Esophagus squamous epithelium (tissue), 4 donors: ENCODE data around the gene CYSTM1.

ENCODE experiments used
- CTCF ChIP-seq, 6 experiments: fragments of 450-650 bp in 4 of 6; fragments of 200-600 bp in 2 of 6; sonication (generic) in 2 of 6; IDR thresholded peaks; one replicate each; pipeline ENCODE4 v1.5.1; 2016 to 2019; ENCODE audit warnings: antibody characterized with exemption in 6 of 6, mild to moderate bottlenecking in 4 of 6, moderate library complexity in 4 of 6
- POLR2A ChIP-seq, 4 donors: fragments of 450-650 bp; IDR thresholded peaks; one replicate each; pipeline ENCODE4 v1.6.1; 2017; ENCODE audit warnings: antibody characterized with exemption in 4 of 4, mild to moderate bottlenecking in 4 of 4, moderate library complexity in 3 of 4

- TF ChIP-seq CTCF (IDR thresholded peaks at IDR 0.05): no peak
- no peak for TF ChIP-seq POLR2A (IDR thresholded peaks at IDR 0.05)
Observed at GRCh38 chr5:140286424-140286823, 111.4 kb downstream of the CYSTM1 start.
